OCI-LY1 (cell line): ENCODE measurements around the gene VPS33B.

ENCODE experiments used
- H2AFZ ChIP-seq: fragments of 200-600 bp; sonication (generic), shearing (Covaris generic); 2 replicates; pipeline ENCODE4 v1.6.0; 2014; ENCODE audit warnings: antibody characterized with exemption, mild to moderate bottlenecking, low read length
- H3F3A ChIP-seq: fragments of 200-600 bp; sonication (generic), shearing (Covaris generic); 2 replicates; pipeline ENCODE4 v1.6.0; 2014; ENCODE audit warnings: mild to moderate bottlenecking, antibody characterized with exemption, low read length, moderate library complexity; ENCODE audit not compliant: insufficient read depth
- H3K27ac ChIP-seq: fragments of 200-600 bp; sonication (generic); 2 replicates; pipeline ENCODE4 v1.5.1; 2014; ENCODE audit warnings: low read length, mixed run types, mild to moderate bottlenecking, low read depth; ENCODE audit not compliant: poor library complexity, severe bottlenecking
- H3K27me3 ChIP-seq: fragments of 200-600 bp; sonication (generic); 2 replicates; pipeline ENCODE4 v1.6.0; 2014; ENCODE audit warnings: antibody characterized with exemption, mild to moderate bottlenecking, low read length, moderate library complexity; ENCODE audit not compliant: insufficient read depth
- H3K36me3 ChIP-seq: fragments of 200-600 bp; sonication (generic); 2 replicates; pipeline ENCODE4 v1.6.1; 2014; ENCODE audit warnings: mild to moderate bottlenecking, antibody characterized with exemption, low read length, moderate library complexity, mixed read lengths; ENCODE audit not compliant: insufficient read depth
- H3K4me1 ChIP-seq: fragments of 200-600 bp; sonication (generic); 2 replicates; pipeline ENCODE4 v1.5.1; 2014; ENCODE audit warnings: mild to moderate bottlenecking, low read length, moderate library complexity; ENCODE audit not compliant: insufficient read depth, severe bottlenecking
- H3K4me2 ChIP-seq: fragments of 200-600 bp; sonication (generic), shearing (Covaris generic); 2 replicates; pipeline ENCODE4 v1.6.1; 2014; ENCODE audit warnings: low read length
- H3K4me3 ChIP-seq: fragments of 200-600 bp; sonication (generic); 2 replicates; pipeline ENCODE4 v1.5.1; 2014; ENCODE audit warnings: low read length, low read depth, mild to moderate bottlenecking, mixed read lengths; ENCODE audit not compliant: poor library complexity, severe bottlenecking
- H3K79me2 ChIP-seq: fragments of 200-600 bp; shearing (Covaris generic); 2 replicates; pipeline ENCODE4 v1.6.1; 2016; ENCODE audit warnings: mixed run types, low read length, mixed read lengths; ENCODE audit not compliant: insufficient read depth
- H3K9ac ChIP-seq: fragments of 200-600 bp; sonication (generic), shearing (Covaris generic); 2 replicates; pipeline ENCODE4 v1.6.1; 2014; ENCODE audit warnings: mild to moderate bottlenecking, low read length, mixed read lengths
- H3K9me2 ChIP-seq: fragments of 200-600 bp; sonication (generic), shearing (Covaris generic); 2 replicates; pipeline ENCODE4 v1.6.1; 2014; ENCODE audit warnings: low read depth, mild to moderate bottlenecking, low read length, mixed read lengths
- H3K9me3 ChIP-seq: fragments of 200-600 bp; shearing (Covaris generic); 2 replicates; pipeline ENCODE4 v1.6.1; 2014; ENCODE audit warnings: low read length, mixed read lengths
- H4K20me1 ChIP-seq: fragments of 200-600 bp; sonication (generic), shearing (Covaris generic); 2 replicates; pipeline ENCODE4 v1.6.0; 2016; ENCODE audit warnings: mild to moderate bottlenecking, low read length; ENCODE audit not compliant: insufficient read depth
- CTCF ChIP-seq: fragments of 200-600 bp; sonication (generic), shearing (Covaris generic); IDR thresholded peaks from 2 replicates; pipeline ENCODE4 v1.5.1; 2017; ENCODE audit warnings: mild to moderate bottlenecking, antibody characterized with exemption, low read length, moderate library complexity, mixed read lengths
- EZH2 ChIP-seq: fragments of 200-600 bp; sonication (generic), shearing (Covaris generic); IDR thresholded peaks from 2 replicates; pipeline ENCODE4 v1.8.0; 2017; ENCODE audit warnings: borderline replicate concordance, mixed run types, mild to moderate bottlenecking, antibody characterized with exemption, low read length, moderate library complexity, mixed read lengths

The VPS33B gene

GRCh38 chr15:90967206-90967605 is 55.2 kb downstream of the VPS33B start:
- H4K20me1 ChIP-seq = no peaks in the 10 kb centered on the region

GRCh38 chr15:90966262-90966661 is 56.1 kb downstream of the VPS33B start:
- H3K27ac ChIP-seq = no peak overlapping the region
- no peaks in the 10 kb centered on the region for H3K27me3 ChIP-seq

More at GRCh38 chr15:90967206-90967605, 55.2 kb downstream of the VPS33B start:
- TF ChIP-seq CTCF = no peak
- TF ChIP-seq EZH2 = no peak
- Histone ChIP-seq H3K4me2 (no peak overlapping the region), H3K79me2 (no peaks in the 10 kb centered on the region), H3K9ac (no peak overlapping the region), H3K27ac (no peak overlapping the region), H3F3A (no peaks in the 10 kb centered on the region), H3K9me2 (no peaks in the 10 kb centered on the region), H3K4me1 (no peaks in the 10 kb centered on the region), H3K4me3 (no peak overlapping the region), H2AFZ (no peak overlapping the region), H3K27me3 (no peaks in the 10 kb centered on the region), H3K36me3 (peaks cover 87% of the 10 kb centered on the region), H3K9me3 (no peaks in the 10 kb centered on the region)

GRCh38 chr15:90962021-90962420 is 60.4 kb downstream of the VPS33B start:
- Histone ChIP-seq H2AFZ (no peak overlapping the region), H3K9me3 (no peaks in the 10 kb centered on the region), H3K36me3 (peaks cover 72% of the 10 kb centered on the region), H3K4me1 (peaks cover under 1% of the 10 kb centered on the region), H3K27me3 (no peaks in the 10 kb centered on the region), H3F3A (no peaks in the 10 kb centered on the region), H4K20me1 (no peaks in the 10 kb centered on the region), H3K9ac (no peak overlapping the region), H3K27ac (no peak overlapping the region), H3K4me3 (no peak overlapping the region), H3K79me2 (no peaks in the 10 kb centered on the region), H3K4me2 (no peak overlapping the region), H3K9me2 (no peaks in the 10 kb centered on the region)
- TF ChIP-seq EZH2 (no peak), CTCF (no peak)

More at GRCh38 chr15:90966262-90966661, 56.1 kb downstream of the VPS33B start:
- no peaks in the 10 kb centered on the region for H3F3A ChIP-seq
- no peaks in the 10 kb centered on the region for H4K20me1 ChIP-seq
- no peaks in the 10 kb centered on the region for H3K4me1 ChIP-seq
- H3K9me3 ChIP-seq = no peaks in the 10 kb centered on the region
- H3K4me3 ChIP-seq = no peak overlapping the region
- no peak overlapping the region for H3K4me2 ChIP-seq
- no peaks in the 10 kb centered on the region for H3K79me2 ChIP-seq
- H3K9me2 ChIP-seq = no peaks in the 10 kb centered on the region
- peaks cover 95% of the 10 kb centered on the region for H3K36me3 ChIP-seq
- H3K9ac ChIP-seq = no peak overlapping the region
- no peak overlapping the region for H2AFZ ChIP-seq
- no peak for TF ChIP-seq CTCF
- TF ChIP-seq EZH2 = no peak
